ENCODE measurements around the gene TP53I13.

Gene TP53I13

GRCh38 chr17:29595107-29595942 lies 26.8 kb downstream of the TP53I13 start:
- H3K9me2 ChIP-seq (ENCODE audit: low read depth, low read length): no peaks in the 10 kb centered on the region
- H3K36me3 ChIP-seq (ENCODE audit: insufficient read depth, low read length): no peaks in the 10 kb centered on the region
- H3K4me3 ChIP-seq (ENCODE audit: low read depth, low read length, poor library complexity, severe bottlenecking): no peak overlapping the region
- no peak overlapping the region for H3K27ac ChIP-seq (ENCODE audit: low read depth, low read length, poor library complexity, severe bottlenecking)
- H3K9me3 ChIP-seq (ENCODE audit: low read length): no peaks in the 10 kb centered on the region
- H3K79me2 ChIP-seq (ENCODE audit: insufficient read depth, low read length): no peaks in the 10 kb centered on the region
- H2AFZ ChIP-seq (ENCODE audit: low read length): no peak overlapping the region
- no peak overlapping the region for H3K4me2 ChIP-seq (ENCODE audit: low read length)
- H3K9ac ChIP-seq (ENCODE audit: low read length): no peak overlapping the region
- no peaks in the 10 kb centered on the region for H4K20me1 ChIP-seq (ENCODE audit: insufficient read depth, low read length)
- peaks cover 3% of the 10 kb centered on the region; the same call in 1 of the 2 replicates for H3K27me3 ChIP-seq (ENCODE audit: insufficient read depth, low read length)
- H3F3A ChIP-seq (ENCODE audit: insufficient read depth, low read length): no peaks in the 10 kb centered on the region
- H3K4me1 ChIP-seq (ENCODE audit: insufficient read depth, low read length, severe bottlenecking): peaks cover 34% of the 10 kb centered on the region
- TF ChIP-seq CTCF (IDR thresholded peaks at IDR 0.05; ENCODE audit: low read length) (no peak), EZH2 (IDR thresholded peaks at IDR 0.05; ENCODE audit: borderline replicate concordance, low read length) (no peak)

GRCh38 chr17:29595943-29596774 lies 27.7 kb downstream of the TP53I13 start:
- no peak overlapping the region for H2AFZ ChIP-seq (ENCODE audit: low read length)
- H3K4me1 ChIP-seq (ENCODE audit: insufficient read depth, low read length, severe bottlenecking): peaks cover 25% of the 10 kb centered on the region
- no peaks in the 10 kb centered on the region for H3K79me2 ChIP-seq (ENCODE audit: insufficient read depth, low read length)
- no peaks in the 10 kb centered on the region for H3F3A ChIP-seq (ENCODE audit: insufficient read depth, low read length)
- H3K27me3 ChIP-seq (ENCODE audit: insufficient read depth, low read length): peaks cover 3% of the 10 kb centered on the region; the same call in 1 of the 2 replicates
- no peaks in the 10 kb centered on the region for H3K36me3 ChIP-seq (ENCODE audit: insufficient read depth, low read length)
- no peaks in the 10 kb centered on the region for H4K20me1 ChIP-seq (ENCODE audit: insufficient read depth, low read length)
- TF ChIP-seq EZH2 (IDR thresholded peaks at IDR 0.05; ENCODE audit: borderline replicate concordance, low read length): no peak
- no peak for TF ChIP-seq CTCF (IDR thresholded peaks at IDR 0.05; ENCODE audit: low read length)
- H3K27ac ChIP-seq (ENCODE audit: low read depth, low read length, poor library complexity, severe bottlenecking): no peak overlapping the region
- no peak overlapping the region for H3K4me3 ChIP-seq (ENCODE audit: low read depth, low read length, poor library complexity, severe bottlenecking)
- no peaks in the 10 kb centered on the region for H3K9me2 ChIP-seq (ENCODE audit: low read depth, low read length)
- no peak overlapping the region for H3K4me2 ChIP-seq (ENCODE audit: low read length)
- H3K9ac ChIP-seq (ENCODE audit: low read length): no peak overlapping the region
- H3K9me3 ChIP-seq (ENCODE audit: low read length): no peaks in the 10 kb centered on the region

- Histone ChIP-seq H3K79me2 (ENCODE audit: insufficient read depth, low read length) (no peaks in the 10 kb centered on the region), H3K9me2 (ENCODE audit: low read depth, low read length) (no peaks in the 10 kb centered on the region), H3K9ac (ENCODE audit: low read length) (no peak overlapping the region), H3K9me3 (ENCODE audit: low read length) (no peaks in the 10 kb centered on the region), H3K27ac (ENCODE audit: low read depth, low read length, poor library complexity, severe bottlenecking) (no peak overlapping the region), H3K4me2 (ENCODE audit: low read length) (no peak overlapping the region), H2AFZ (ENCODE audit: low read length) (no peak overlapping the region), H3K36me3 (ENCODE audit: insufficient read depth, low read length) (no peaks in the 10 kb centered on the region), H3K4me3 (ENCODE audit: low read depth, low read length, poor library complexity, severe bottlenecking) (no peak overlapping the region), H3K4me1 (ENCODE audit: insufficient read depth, low read length, severe bottlenecking) (peaks cover 19% of the 10 kb centered on the region), H3F3A (ENCODE audit: insufficient read depth, low read length) (no peaks in the 10 kb centered on the region), H3K27me3 (ENCODE audit: insufficient read depth, low read length) (peaks cover 3% of the 10 kb centered on the region; the same call in 1 of the 2 replicates), H4K20me1 (ENCODE audit: insufficient read depth, low read length) (no peaks in the 10 kb centered on the region)
- TF ChIP-seq CTCF (IDR thresholded peaks at IDR 0.05; ENCODE audit: low read length) (no peak), EZH2 (IDR thresholded peaks at IDR 0.05; ENCODE audit: borderline replicate concordance, low read length) (no peak)
Measured at GRCh38 chr17:29596811-29597210, 28.3 kb downstream of the TP53I13 start.

Data from OCI-LY1 (cell line).